H1 (cell line): ENCODE measurements around the gene EN2. TPM values are rescaled to one million over a fixed set of nuclear protein-coding genes. Genes with fewer than 3 reads are reported as not detected.

ENCODE experiments used
- CHD7 ChIP-seq: fragments of 300-600 bp; sonication (generic); IDR thresholded peaks from 2 replicates; pipeline ENCODE4 v1.7.1; 2012; ENCODE audit warnings: low read length, moderate library complexity, mild to moderate bottlenecking, inconsistent platforms; ENCODE audit not compliant: insufficient replicate concordance
- E2F6 ChIP-seq: IDR thresholded peaks from 2 replicates; pipeline ENCODE4 v1.6.1; 2012; ENCODE audit warnings: inconsistent platforms
- EZH2 ChIP-seq: fragments of 200-600 bp; sonication (generic); IDR thresholded peaks from 2 replicates; pipeline ENCODE4 v1.7.1; 2012; ENCODE audit warnings: low read depth, mild to moderate bottlenecking, moderate library complexity, low read length, inconsistent platforms; ENCODE audit not compliant: severe bottlenecking
- GTF2F1 ChIP-seq: IDR thresholded peaks from 2 replicates; pipeline ENCODE4 v1.6.1; 2012; ENCODE audit warnings: low read depth, low read length, improper control_type of control experiment, borderline replicate concordance
- KDM5A ChIP-seq: fragments of 200-600 bp; IDR thresholded peaks from 2 replicates; pipeline ENCODE4 v1.7.1; 2012; ENCODE audit warnings: mild to moderate bottlenecking, low read length, inconsistent platforms, mixed read lengths
- MAX ChIP-seq: IDR thresholded peaks from 2 replicates; pipeline ENCODE4 v1.6.1; 2012; ENCODE audit warnings: inconsistent platforms
- NANOG ChIP-seq: IDR thresholded peaks from 2 replicates; pipeline ENCODE4 v1.6.1; 2011; ENCODE audit warnings: low read length, low read depth, mild to moderate bottlenecking, inconsistent platforms; ENCODE audit not compliant: insufficient read depth, poor library complexity, severe bottlenecking
- POLR2A ChIP-seq, 2 experiments: IDR thresholded peaks; 1 replicate in 1 of 2; 2 replicates in 1 of 2; pipeline ENCODE4 v1.6.1; 2011; ENCODE audit warnings: low read depth in 2 of 2, low read length in 2 of 2, mild to moderate bottlenecking in 2 of 2; ENCODE audit errors: control extremely low read depth in 1 of 2
- TAF7 ChIP-seq: optimal IDR thresholded peaks from 2 replicates; pipeline ENCODE3; 2011; ENCODE audit warnings: low read depth, mild to moderate bottlenecking, inconsistent platforms, low read length, moderate library complexity, borderline replicate concordance
- polyA plus RNA-seq, 7 experiments: library from polyadenylated mRNA; depleted of rRNA in 3 of 7; stranded (reverse) in 5 of 7; unstranded in 2 of 7; fragments of >200 nt in 5 of 7; fragments of 200-250 nt in 2 of 7; gene quantifications; 1 replicate in 5 of 7; 2 replicates in 1 of 7; 4 replicates in 1 of 7; pipeline versions ENCODE4 v1.2.1 to v1.2.3, GENCODE V29; 2011 to 2013; ENCODE audit warnings: missing spikeins in 2 of 7, mixed read lengths in 2 of 7
- total RNA-seq: library from RNA; stranded (reverse); fragmentation: NEBNext Ultra II Directional; extraction: Animal tissue kit (Norgen Biotek cat#: 25700); gene quantifications from 2 replicates; pipeline ENCODE4 v1.2.1, GENCODE V29; 2021

The EN2 gene
- total and polyA plus RNA-seq, 2 of the 8 experiments (the other 6 are each of a cell fraction or from before 2014, with no cell fraction given) = not detected

GRCh38 chr7:155422599-155423336 is 35.2 kb upstream of the EN2 start (continued):
- TF ChIP-seq CHD7 = no peak
- TF ChIP-seq POLR2A (IDR thresholded peaks at IDR 0.05; ENCODE audit: control extremely low read depth in 1 of 2, low read depth in 2 of 2, low read length in 2 of 2) = no peak
- TF ChIP-seq TAF7 = no peak
- TF ChIP-seq GTF2F1 = no peak
- no peak for TF ChIP-seq MAX
- TF ChIP-seq KDM5A = no peak
- TF ChIP-seq NANOG = no peak
- TF ChIP-seq EZH2 = no peak
- no peak for TF ChIP-seq E2F6
